Keratinocyte (primary cell): ENCODE data around the gene KIF3C. TPM values are rescaled to one million over a fixed set of nuclear protein-coding genes. Genes with fewer than 3 reads are reported as not detected.

ENCODE experiments used
- DNase-seq: peaks from one replicate; pipeline ENCODE4 v3.0.0-alpha.2; 2011; ENCODE audit warnings: low read depth, missing footprints, low spot score
- FAIRE-seq: peaks from 2 replicates; lab custom pipeline; 2011; peaks lifted over from hg19 to GRCh38; lab: Jason Lieb, UNC
- H2AFZ ChIP-seq: 2 replicates; pipeline ENCODE4 v1.6.0; 2012; ENCODE audit warnings: low read length, control low read depth, inconsistent platforms; ENCODE audit not compliant: control insufficient read depth
- H3K27ac ChIP-seq: 2 replicates; pipeline ENCODE4 v1.5.1; 2011; ENCODE audit warnings: low read length; ENCODE audit not compliant: control insufficient read depth, insufficient read depth
- H3K27me3 ChIP-seq: 3 replicates; pipeline ENCODE4 v1.6.0; 2011; ENCODE audit warnings: low read length; ENCODE audit not compliant: control insufficient read depth, insufficient read depth; ENCODE audit errors: extremely low read depth
- H3K36me3 ChIP-seq, 2 experiments: 2 replicates in 1 of 2; 3 replicates in 1 of 2; pipeline ENCODE4 v1.5.1; 2011; ENCODE audit warnings: low read length in 2 of 2, mild to moderate bottlenecking in 1 of 2; ENCODE audit not compliant: control insufficient read depth in 2 of 2, insufficient read depth in 2 of 2; ENCODE audit errors: extremely low read depth in 1 of 2
- H3K4me1 ChIP-seq: 3 replicates; pipeline ENCODE4 v1.5.1; 2011; ENCODE audit warnings: low read length; ENCODE audit not compliant: control insufficient read depth, insufficient read depth; ENCODE audit errors: extremely low read depth
- H3K4me2 ChIP-seq: 3 replicates; pipeline ENCODE4 v1.6.0; 2011; ENCODE audit warnings: low read depth, low read length; ENCODE audit not compliant: control insufficient read depth, insufficient read depth; ENCODE audit errors: extremely low read depth
- H3K4me3 ChIP-seq, 3 experiments: fragments of 200-600 bp in 1 of 3; sonication (generic) in 1 of 3; 2 replicates in 2 of 3; 3 replicates in 1 of 3; pipeline ENCODE4 v1.5.1; 2011 to 2016; ENCODE audit warnings: low read length in 3 of 3, mild to moderate bottlenecking in 3 of 3, control low read depth in 2 of 3, inconsistent platforms in 1 of 3, low read depth in 1 of 3, mixed read lengths in 1 of 3, mixed run types in 1 of 3, moderate library complexity in 1 of 3; ENCODE audit not compliant: control insufficient read depth in 2 of 3, insufficient read depth in 2 of 3; ENCODE audit errors: extremely low read depth in 1 of 3
- H3K79me2 ChIP-seq: 2 replicates; pipeline ENCODE4 v1.6.0; 2012; ENCODE audit warnings: low read length; ENCODE audit not compliant: control insufficient read depth, insufficient read depth
- H3K9ac ChIP-seq: 3 replicates; pipeline ENCODE4 v1.6.0; 2011; ENCODE audit warnings: low read length; ENCODE audit not compliant: control insufficient read depth, insufficient read depth; ENCODE audit errors: extremely low read depth
- H3K9me1 ChIP-seq: 3 replicates; pipeline ENCODE4 v1.6.0; 2011; ENCODE audit warnings: low read length; ENCODE audit not compliant: control insufficient read depth, insufficient read depth; ENCODE audit errors: extremely low read depth
- H3K9me3 ChIP-seq: 2 replicates; pipeline ENCODE4 v1.5.1; 2012; ENCODE audit warnings: low read depth, low read length; ENCODE audit not compliant: control insufficient read depth
- H4K20me1 ChIP-seq: 3 replicates; pipeline ENCODE4 v1.6.0; 2011; ENCODE audit warnings: low read length; ENCODE audit not compliant: control insufficient read depth, insufficient read depth; ENCODE audit errors: extremely low read depth
- EZH2 ChIP-seq: IDR thresholded peaks from one replicate; pipeline ENCODE4 v1.6.1; 2012; ENCODE audit warnings: inconsistent platforms, mild to moderate bottlenecking, low read length, moderate library complexity
- dilution Hi-C: fragments of 300-500 bp; cut with MboI; formaldehyde crosslinking; loops from one replicate; pipeline ENCODE4 v1.7.0; 2020; ENCODE audit warnings: low sequenced_read_pairs; ENCODE audit not compliant: extremely low pct_ligation_motif_present
- polyA plus RNA-seq, 5 experiments: library from polyadenylated mRNA; depleted of rRNA in 3 of 5; stranded (reverse) in 3 of 5; stranded (forward) in 1 of 5; unstranded in 1 of 5; fragments of >200 nt; gene quantifications; 1 replicate in 1 of 5; 2 replicates in 3 of 5; 3 replicates in 1 of 5; pipeline versions ENCODE4 v1.2.1 to v1.2.3, GENCODE V29; 2011 to 2012; ENCODE audit warnings: missing spikeins in 2 of 5, low read depth in 1 of 5, low replicate concordance in 1 of 5
- TF ChIP-seq, protein P1 (sequence below), 3 experiments: IDR thresholded peaks in 1 of 3; conservative IDR thresholded peaks in 1 of 3; optimal IDR thresholded peaks in 1 of 3; 2 replicates in 2 of 3; 3 replicates in 1 of 3; pipeline versions ENCODE3 to v1.5.1; 2011; ENCODE audit warnings: low read length in 3 of 3, mild to moderate bottlenecking in 3 of 3, moderate library complexity in 2 of 3, control low read depth in 1 of 3, inconsistent platforms in 1 of 3; ENCODE audit not compliant: insufficient read depth in 2 of 3; ENCODE audit errors: extremely low read depth in 1 of 3

Gene KIF3C
- polyA plus RNA-seq, 1 donor (not counting 4 experiments of a cell fraction or from before 2014, with no cell fraction given): 6.5 TPM

- Histone ChIP-seq H3K9me1 (no peaks in the 10 kb centered on the region), H4K20me1 (no peaks in the 10 kb centered on the region), H2AFZ (peak overlapping the region; percentile 77), H3K4me1 (peaks cover 33% of the 10 kb centered on the region), H3K4me3 (peak overlapping the region; percentile 77 to 85 (median 77)), H3K79me2 (peaks cover 15% of the 10 kb centered on the region), H3K27me3 (no peaks in the 10 kb centered on the region), H3K36me3 (peaks cover 2 to 4% of the 10 kb centered on the region in 2 experiments), H3K4me2 (peak overlapping the region; percentile 88), H3K9me3 (no peaks in the 10 kb centered on the region), H3K9ac (peak overlapping the region; percentile 79), H3K27ac (peak overlapping the region; percentile 71)
- TF ChIP-seq EZH2: no peak
- TF ChIP-seq, protein P1, sequence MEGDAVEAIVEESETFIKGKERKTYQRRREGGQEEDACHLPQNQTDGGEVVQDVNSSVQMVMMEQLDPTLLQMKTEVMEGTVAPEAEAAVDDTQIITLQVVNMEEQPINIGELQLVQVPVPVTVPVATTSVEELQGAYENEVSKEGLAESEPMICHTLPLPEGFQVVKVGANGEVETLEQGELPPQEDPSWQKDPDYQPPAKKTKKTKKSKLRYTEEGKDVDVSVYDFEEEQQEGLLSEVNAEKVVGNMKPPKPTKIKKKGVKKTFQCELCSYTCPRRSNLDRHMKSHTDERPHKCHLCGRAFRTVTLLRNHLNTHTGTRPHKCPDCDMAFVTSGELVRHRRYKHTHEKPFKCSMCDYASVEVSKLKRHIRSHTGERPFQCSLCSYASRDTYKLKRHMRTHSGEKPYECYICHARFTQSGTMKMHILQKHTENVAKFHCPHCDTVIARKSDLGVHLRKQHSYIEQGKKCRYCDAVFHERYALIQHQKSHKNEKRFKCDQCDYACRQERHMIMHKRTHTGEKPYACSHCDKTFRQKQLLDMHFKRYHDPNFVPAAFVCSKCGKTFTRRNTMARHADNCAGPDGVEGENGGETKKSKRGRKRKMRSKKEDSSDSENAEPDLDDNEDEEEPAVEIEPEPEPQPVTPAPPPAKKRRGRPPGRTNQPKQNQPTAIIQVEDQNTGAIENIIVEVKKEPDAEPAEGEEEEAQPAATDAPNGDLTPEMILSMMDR (optimal IDR thresholded peaks at IDR 0.05 in 1 of 3, IDR thresholded peaks at IDR 0.05 in 1 of 3, conservative IDR thresholded peaks at IDR 0.05 in 1 of 3; ENCODE audit: extremely low read depth in 1 of 3, insufficient read depth in 2 of 3, low read length in 3 of 3): no peak
- dilution Hi-C loops: no loop called here
- FAIRE-seq (no peak), DNase-seq (no peak)
These were observed 563 bp downstream of the KIF3C start for GRCh38 chr2:25981596-25982272.

- Histone ChIP-seq H3K27me3 (no peaks in the 10 kb centered on the region), H3K4me3 (no peak overlapping the region), H3K4me2 (peak overlapping the region; percentile 88), H2AFZ (no peak overlapping the region), H3K27ac (no peak overlapping the region), H3K9me1 (no peaks in the 10 kb centered on the region), H4K20me1 (no peaks in the 10 kb centered on the region), H3K4me1 (peaks cover 37% of the 10 kb centered on the region), H3K9me3 (no peaks in the 10 kb centered on the region), H3K79me2 (peaks cover 19% of the 10 kb centered on the region), H3K9ac (no peak overlapping the region), H3K36me3 (peaks cover 2 to 4% of the 10 kb centered on the region in 2 experiments)
- DNase-seq (no peak), FAIRE-seq (no peak)
- dilution Hi-C loops: no loop called here
- TF ChIP-seq EZH2: no peak
These were observed 1.3 kb downstream of the KIF3C start for GRCh38 chr2:25980951-25981350.
